ENCODE data around the gene METTL8.
"Not testable (repeated sequence)": the region's sequence is repeated elsewhere in the genome, so short reads cannot be mapped to it uniquely, and the experiment has no call there.

The METTL8 gene

GRCh38 chr2:171311589-171311988, 122.2 kb downstream of the METTL8 start:
- DNase-seq (ENCODE audit: low spot score): not testable (repeated sequence)

- no peak for DNase-seq (ENCODE audit: low spot score)
Measured at GRCh38 chr2:171310889-171311288, 122.9 kb downstream of the METTL8 start.

GRCh38 chr2:171309455-171310286, 124.1 kb downstream of the METTL8 start:
- no peak for DNase-seq (ENCODE audit: low spot score)

GRCh38 chr2:171308280-171309054, 125.3 kb downstream of the METTL8 start:
- no peak for DNase-seq (ENCODE audit: low spot score)

DNA sequence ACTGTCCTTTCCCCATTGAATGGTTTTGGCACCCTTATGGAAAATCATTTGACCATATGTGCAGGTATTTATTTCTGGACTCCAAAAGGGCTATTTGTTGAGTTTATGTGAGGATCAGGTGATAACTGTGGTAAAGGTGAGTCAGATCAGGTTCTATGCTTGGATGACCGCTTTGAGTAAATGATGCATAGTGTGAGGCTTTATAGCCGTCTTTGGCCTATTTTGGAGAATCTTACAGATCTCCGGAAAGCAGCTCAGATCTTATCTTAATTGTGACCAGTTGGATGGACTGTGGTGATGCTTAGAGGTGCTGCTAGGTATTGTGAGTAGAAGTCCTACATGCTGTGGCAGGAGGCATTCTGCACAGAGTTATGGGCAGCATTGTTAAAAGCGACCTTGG, 126.2 kb downstream of the METTL8 start:
- DNase-seq (ENCODE audit: low spot score): no peak

GRCh38 chr2:171297956-171298355, 135.8 kb downstream of the METTL8 start:
- no peak for DNase-seq (ENCODE audit: low spot score)

- no peak for DNase-seq (ENCODE audit: low spot score)
Measured at GRCh38 chr2:171294608-171295007, 139.2 kb downstream of the METTL8 start.

- DNase-seq (ENCODE audit: low spot score): no peak
Measured at GRCh38 chr2:171293661-171294060, 140.1 kb downstream of the METTL8 start.

DNA sequence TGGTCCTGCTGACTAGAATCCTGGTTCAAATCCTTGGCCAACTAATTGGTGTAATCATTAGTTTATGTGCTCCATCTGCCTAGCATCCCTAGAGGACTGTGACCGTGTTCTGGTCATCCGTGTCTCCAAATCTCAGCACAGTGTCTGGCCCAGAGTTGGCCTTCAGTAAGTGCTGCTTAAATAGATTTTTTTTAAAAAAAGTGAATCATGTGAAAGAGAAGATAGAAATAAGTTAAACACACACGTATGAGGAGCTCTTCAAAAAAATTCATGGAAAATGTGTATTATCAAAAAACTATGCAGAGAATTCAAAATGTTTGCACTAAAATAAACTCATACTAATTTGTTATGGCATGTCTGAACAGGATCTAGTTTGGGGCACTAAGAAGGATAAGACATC, 143.8 kb downstream of the METTL8 start:
- no peak for DNase-seq (ENCODE audit: low spot score)

- no peak for DNase-seq (ENCODE audit: low spot score)
Measured at GRCh38 chr2:171289316-171289715, 144.5 kb downstream of the METTL8 start.

DNA sequence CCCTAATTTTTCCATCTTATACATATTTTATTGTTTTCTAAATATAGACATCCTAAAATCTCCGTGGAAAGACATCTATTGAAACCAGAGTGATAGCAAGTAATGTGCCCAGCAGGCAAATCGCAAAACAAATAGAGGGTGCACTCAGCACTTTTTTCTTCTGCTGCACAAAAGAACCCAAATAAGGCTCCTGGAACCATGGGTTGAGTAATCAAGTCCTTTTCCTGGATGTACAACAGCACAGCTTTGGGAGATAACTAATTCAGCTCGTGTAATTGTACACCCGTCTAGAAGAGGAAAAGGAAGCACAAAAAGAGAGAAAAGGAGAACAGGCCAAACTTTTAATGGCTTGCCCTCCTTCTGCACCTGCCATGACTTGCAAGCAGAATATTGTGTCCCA, 146.2 kb downstream of the METTL8 start:
- no peak for DNase-seq (ENCODE audit: low spot score)

GRCh38 chr2:171287036-171287571, 146.7 kb downstream of the METTL8 start:
- DNase-seq (ENCODE audit: low spot score): no peak

- DNase-seq (ENCODE audit: low spot score): no peak
Measured at GRCh38 chr2:171281110-171281509, 152.7 kb downstream of the METTL8 start.

DNA sequence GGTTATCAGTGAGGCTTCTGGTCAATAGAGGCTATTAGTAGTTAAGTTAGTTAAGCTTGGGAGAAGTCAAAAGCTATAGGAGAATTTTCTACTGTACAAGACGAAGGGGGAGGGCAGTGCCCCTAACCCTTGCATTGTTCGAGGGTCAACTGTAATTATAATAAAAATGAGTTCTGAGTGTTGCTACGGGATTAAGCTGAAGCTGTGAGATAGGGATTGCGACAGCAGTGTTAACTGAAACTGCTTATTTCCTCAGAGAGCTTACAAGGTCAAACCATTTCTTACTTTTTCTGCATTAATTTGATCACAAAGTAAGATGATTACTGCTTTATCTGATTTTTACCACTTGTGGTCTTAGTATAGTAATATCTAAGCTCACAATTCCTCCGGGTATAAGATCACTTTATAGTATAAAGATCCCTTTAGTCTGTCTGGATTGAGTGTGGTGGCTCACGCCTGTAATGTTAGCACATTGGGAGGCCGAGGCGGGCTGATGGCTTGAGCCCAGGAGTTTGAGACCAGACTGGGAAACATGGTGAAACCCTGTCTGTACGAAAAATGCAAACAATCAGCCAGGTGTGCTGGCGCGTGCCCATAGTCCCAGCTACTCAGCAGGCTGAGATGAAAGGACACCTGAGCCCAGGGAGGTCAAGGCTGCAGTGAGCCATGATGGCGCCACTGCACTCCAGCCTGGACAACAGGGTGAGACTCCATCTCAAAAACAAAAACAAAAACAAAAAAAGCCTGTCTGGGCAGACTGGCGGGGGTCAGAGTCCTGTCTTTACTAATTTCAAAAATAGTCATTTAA, 153.6 kb downstream of the METTL8 start:
- no peak for DNase-seq (ENCODE audit: low spot score)

DNA sequence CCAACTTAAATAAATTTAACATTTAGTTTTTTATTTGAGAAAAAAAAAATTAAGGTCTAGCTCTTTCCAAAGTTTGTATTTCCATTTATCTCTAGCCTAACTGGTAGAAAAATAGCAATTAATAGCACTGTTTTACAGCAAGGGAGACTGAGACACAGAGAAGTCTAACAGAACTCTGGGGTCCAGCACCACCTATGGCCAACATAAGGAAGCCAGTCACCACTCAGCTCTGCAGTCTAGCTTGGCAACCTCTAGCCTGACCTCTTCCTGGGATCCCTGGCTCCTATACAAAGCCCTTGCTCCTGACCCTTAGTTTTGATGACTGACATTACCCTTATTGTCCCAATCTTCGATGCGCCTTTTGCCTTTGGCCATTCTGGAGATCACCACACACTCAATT, 159.0 kb downstream of the METTL8 start:
- DNase-seq (ENCODE audit: low spot score): no peak

DNA sequence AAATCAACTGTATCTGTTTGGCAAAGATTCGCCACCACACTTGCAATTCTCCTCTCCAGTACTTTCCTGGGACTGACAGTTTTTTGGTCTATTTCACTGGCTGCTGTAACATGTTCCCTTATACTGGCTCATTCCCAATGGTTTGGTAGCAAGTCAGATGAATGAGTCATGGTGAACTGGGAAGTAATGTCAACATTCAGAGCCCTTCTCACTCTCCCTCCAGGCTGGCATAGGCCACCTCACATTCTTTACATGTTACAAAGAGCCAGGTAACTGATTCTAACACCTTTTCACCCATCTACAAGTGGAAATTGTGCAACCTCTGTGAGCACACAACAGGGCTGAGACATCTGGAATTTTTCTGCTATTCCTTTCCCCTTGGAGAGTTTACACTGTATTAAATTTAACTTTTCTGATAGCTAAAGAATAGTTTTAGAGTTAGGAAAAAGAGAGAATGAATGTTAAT, 161.8 kb downstream of the METTL8 start:
- no peak for DNase-seq (ENCODE audit: low spot score)

DNA sequence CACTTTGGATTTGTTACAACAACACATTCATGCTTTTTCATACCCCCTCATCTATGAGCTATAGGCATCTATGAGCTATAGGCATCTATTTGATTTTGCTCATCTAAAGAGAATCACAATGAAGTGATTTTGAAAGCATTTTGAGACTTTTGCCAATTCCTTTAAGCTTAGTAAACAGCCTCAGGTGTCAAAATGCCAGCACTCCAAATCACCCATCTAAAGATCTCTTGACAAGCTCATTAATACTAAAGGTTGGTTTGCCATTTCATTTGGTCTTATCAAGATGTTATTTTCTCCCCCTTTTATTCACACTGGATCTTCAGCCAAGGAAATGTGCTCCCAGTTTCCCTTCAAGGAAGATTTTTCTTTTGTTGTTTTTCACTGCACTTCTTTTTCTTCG, 162.4 kb downstream of the METTL8 start:
- no peak for DNase-seq (ENCODE audit: low spot score)

GRCh38 chr2:171267855-171268629, 165.7 kb downstream of the METTL8 start:
- no peak for DNase-seq (ENCODE audit: low spot score)
